HepG2 (cell line): ENCODE measurements around the gene CHRNB4.

Source experiments
- ARNTL ChIP-seq: sonication (generic); formaldehyde crosslinking; IDR thresholded peaks from 2 replicates; pipeline ENCODE4 v1.4.0; 2020; ENCODE audit warnings: mild to moderate bottlenecking, missing genetic modification reagents
- BCL3 ChIP-seq: sonication (generic); formaldehyde crosslinking; IDR thresholded peaks from 2 replicates; pipeline ENCODE4 v1.5.1; 2020; ENCODE audit warnings: mild to moderate bottlenecking, missing genetic modification reagents, moderate library complexity
- CTCF ChIP-seq: sonication (generic); formaldehyde crosslinking; IDR thresholded peaks from 2 replicates; pipeline ENCODE4 v1.5.0; 2020; ENCODE audit warnings: mild to moderate bottlenecking, missing genetic modification reagents, moderate library complexity
- HDAC2 ChIP-seq: sonication (generic); formaldehyde crosslinking; IDR thresholded peaks from 2 replicates; pipeline ENCODE4 v1.4.0; 2020; ENCODE audit warnings: missing genetic modification reagents
- JUN ChIP-seq: sonication (generic); formaldehyde crosslinking; IDR thresholded peaks from 2 replicates; pipeline ENCODE4 v1.4.0; 2020; ENCODE audit warnings: mild to moderate bottlenecking, missing genetic modification reagents
- KAT7 ChIP-seq: IDR thresholded peaks from 2 replicates; pipeline ENCODE4 v1.6.1; 2018; ENCODE audit warnings: borderline replicate concordance, missing compliant biosample characterization
- POLR2A ChIP-seq, 2 experiments: IDR thresholded peaks; 2 replicates each; pipeline ENCODE4 v1.6.1; 2011; ENCODE audit warnings: low read depth in 2 of 2, low read length in 2 of 2, mild to moderate bottlenecking in 1 of 2, moderate library complexity in 1 of 2; ENCODE audit not compliant: insufficient read depth in 1 of 2
- POLR2AphosphoS5 ChIP-seq: IDR thresholded peaks from 2 replicates; pipeline ENCODE4 v1.6.1; 2012; ENCODE audit warnings: low read depth, low read length
- TBL1XR1 ChIP-seq: fragments of 150-350 bp; IDR thresholded peaks from 2 replicates; pipeline ENCODE4 v1.6.1; 2014; ENCODE audit warnings: borderline replicate concordance, low read length; ENCODE audit not compliant: partially characterized antibody
- TCF7L2 ChIP-seq: IDR thresholded peaks from 2 replicates; pipeline ENCODE4 v1.6.1; 2011; ENCODE audit warnings: mild to moderate bottlenecking, low read depth, low read length, moderate library complexity
- ZNF263 ChIP-seq: sonication (generic); formaldehyde crosslinking; IDR thresholded peaks from 2 replicates; pipeline ENCODE4 v1.4.0; 2020; ENCODE audit warnings: missing genetic modification reagents
- ZNF318 ChIP-seq: sonication (generic); formaldehyde crosslinking; IDR thresholded peaks from 2 replicates; pipeline ENCODE4 v1.4.0; 2020; ENCODE audit warnings: mild to moderate bottlenecking, missing genetic modification reagents
- ZNF557 ChIP-seq: sonication (generic); formaldehyde crosslinking; IDR thresholded peaks from 2 replicates; pipeline ENCODE4 v1.4.0; 2020; ENCODE audit warnings: missing genetic modification reagents

GRCh38 chr15:78682004-78682651 lies 41.1 kb upstream of the CHRNB4 start:
- no peak for TF ChIP-seq ZNF263
- TF ChIP-seq JUN (CRISPR knock-in tag) = no peak
- no peak for TF ChIP-seq KAT7
- TF ChIP-seq ZNF557 (CRISPR knock-in tag) = no peak
- no peak for TF ChIP-seq TCF7L2
- no peak for TF ChIP-seq ZNF318 (CRISPR knock-in tag)
- no peak for TF ChIP-seq HDAC2 (CRISPR knock-in tag)
- TF ChIP-seq TBL1XR1 = no peak
- TF ChIP-seq ARNTL (CRISPR knock-in tag) = no peak
- no peak for TF ChIP-seq BCL3 (CRISPR knock-in tag)
- TF ChIP-seq POLR2A (IDR thresholded peaks at IDR 0.05; ENCODE audit: insufficient read depth in 1 of 2, low read depth in 2 of 2, low read length in 2 of 2) = no peak
- no peak for TF ChIP-seq POLR2AphosphoS5
- TF ChIP-seq CTCF = no peak
